Stimulated activated naive CD8-positive, alpha-beta T cell treated with anti-CD3 and anti-CD28 coated beads, Interleukin-15, Interleukin-2, amounts not matched to agents 100 U/mL and 50 U/mL, for 24 hours (primary cell): ENCODE measurements around the gene FFAR4.
A peak's percentile ranks its signal among the peaks of the same experiment; 100 is the strongest.

ENCODE experiments used
- ATAC-seq: fragments of 150-1000 bp; cut with Tn5 transposase; one replicate; pipeline ENCODE4 v1.10.0; 2021
- DNase-seq: peaks from one replicate; pipeline ENCODE4 v3.0.0; 2021

Gene FFAR4

DNA sequence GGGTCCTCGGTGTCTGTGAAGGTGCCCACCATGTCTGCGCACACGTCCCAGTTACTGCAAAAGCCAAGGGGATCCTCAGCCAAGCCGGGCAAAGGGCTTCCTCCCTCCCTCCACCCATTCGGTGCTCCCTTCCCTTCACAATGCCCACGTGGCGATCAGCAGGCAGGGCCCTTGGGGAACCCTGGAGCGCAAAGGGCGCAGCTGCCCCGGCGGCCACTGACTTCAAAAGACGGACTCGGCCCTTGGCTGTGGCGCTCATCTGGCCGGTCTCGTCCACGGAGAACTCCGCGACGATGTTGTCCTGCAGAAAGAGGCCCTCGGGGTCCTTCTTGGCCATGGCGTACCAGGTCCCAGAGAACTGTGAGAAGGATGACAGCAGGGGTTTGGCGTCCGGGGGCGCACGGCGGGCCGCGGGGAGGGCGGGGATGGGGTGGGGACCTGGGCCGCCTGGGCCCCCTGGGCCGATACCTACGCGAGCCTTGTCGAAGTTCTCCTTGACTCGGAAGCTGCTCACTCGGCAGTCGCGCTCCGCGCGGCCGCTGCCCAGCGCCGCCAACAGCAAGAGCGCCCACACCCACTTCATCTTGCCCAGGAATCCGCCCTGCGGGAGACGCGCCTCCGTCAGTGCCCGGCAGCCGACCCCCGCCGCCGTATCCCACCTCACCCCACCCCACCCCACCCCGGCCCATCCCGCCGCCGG is 34.1 kb downstream of the FFAR4 start:
- ATAC-seq (no peak), DNase-seq (no peak)

DNA sequence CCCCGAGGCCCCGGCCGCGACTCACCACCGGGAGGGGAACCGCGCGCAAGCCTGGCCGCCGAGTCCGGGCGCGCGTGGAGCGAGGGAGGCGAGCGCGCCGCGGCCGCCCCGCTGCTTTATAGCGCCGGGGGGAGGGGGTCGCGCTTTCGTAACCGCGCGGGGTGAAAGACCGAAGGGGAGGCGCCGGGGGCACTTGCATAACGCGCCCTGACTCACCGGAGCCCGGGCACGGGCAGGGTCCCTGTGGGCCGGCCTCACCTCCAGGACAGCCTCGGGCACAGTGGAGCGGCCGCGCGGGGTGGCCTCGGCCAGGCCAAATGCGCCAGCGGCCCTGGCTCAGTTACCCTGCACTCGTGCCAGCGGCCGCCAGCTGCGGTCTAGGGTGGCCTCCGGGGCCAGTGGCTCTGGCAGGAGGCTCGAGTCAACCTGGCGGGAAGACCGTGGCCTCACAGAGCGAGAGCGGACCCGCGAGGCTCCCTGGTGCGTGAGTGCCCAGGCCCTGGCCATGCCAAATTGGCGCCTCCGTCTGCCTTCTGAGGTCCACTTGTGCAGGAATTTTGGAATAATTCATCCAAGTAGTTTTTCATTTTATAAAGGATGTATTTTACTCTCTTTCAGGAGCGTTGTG is 34.8 kb downstream of the FFAR4 start, which contains the start of gene RBP4:
Gene RBP4, minus strand, starts transcription at position 90 of the 628 bp plus-strand sequence. CDS start 207 bp downstream, outside the sequence.
- no peak for ATAC-seq
- DNase-seq: no peak

GRCh38 chr10:93601774-93602162 is 35.3 kb downstream of the FFAR4 start:
- DNase-seq (no peak), ATAC-seq (no peak)

- DNase-seq (no peak), ATAC-seq (no peak)
These were observed 36.6 kb downstream of the FFAR4 start for GRCh38 chr10:93603023-93603422.

GRCh38 chr10:93604146-93604545 is 37.7 kb downstream of the FFAR4 start:
- ATAC-seq (no peak), DNase-seq (no peak)

DNA sequence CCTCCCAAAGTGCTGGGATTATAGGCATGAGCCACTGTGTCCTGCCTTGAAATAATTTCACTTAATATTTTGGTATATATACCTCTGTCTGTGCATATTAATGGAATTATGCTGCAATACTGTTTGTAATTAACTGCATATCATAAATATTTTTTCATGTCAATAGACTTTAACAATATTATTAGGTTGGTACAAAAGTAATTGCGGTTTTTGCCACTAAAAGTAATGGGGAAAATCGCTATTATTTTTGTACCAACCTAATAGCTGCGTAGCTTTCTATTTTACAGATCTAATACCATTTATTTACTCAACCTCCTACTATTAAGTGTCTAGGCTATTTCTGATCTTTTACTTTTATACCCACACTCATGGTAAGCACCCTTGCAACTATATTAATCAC is 42.0 kb downstream of the FFAR4 start:
- no peak for DNase-seq
- ATAC-seq: no peak

GRCh38 chr10:93612311-93612710 is 45.8 kb downstream of the FFAR4 start, which contains the start of gene PDE6C:
PDE6C (plus strand) TSS chr10:93612537; CDS start chr10:93612726, 189 bp downstream.
- DNase-seq (no peak), ATAC-seq (no peak)

DNA sequence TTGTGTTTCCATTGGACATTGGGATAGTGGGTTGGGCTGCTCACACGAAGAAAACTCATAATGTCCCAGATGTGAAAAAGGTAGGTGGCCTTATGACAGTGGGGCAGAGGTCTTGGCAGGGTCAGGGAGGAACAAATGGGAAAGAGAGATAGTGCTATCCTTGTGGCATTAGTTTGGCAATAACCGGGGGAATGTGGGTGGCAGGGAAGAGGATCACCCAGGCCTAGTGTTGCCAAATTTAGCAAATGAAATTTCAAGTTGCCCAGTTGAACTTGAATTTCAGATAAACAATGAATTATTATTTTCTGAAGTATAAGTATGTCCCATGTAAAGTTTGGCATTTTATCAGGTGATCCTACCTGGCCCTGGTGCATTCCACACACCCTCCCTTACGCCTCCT is 46.7 kb downstream of the FFAR4 start:
- DNase-seq (no peak), ATAC-seq (no peak)

DNA sequence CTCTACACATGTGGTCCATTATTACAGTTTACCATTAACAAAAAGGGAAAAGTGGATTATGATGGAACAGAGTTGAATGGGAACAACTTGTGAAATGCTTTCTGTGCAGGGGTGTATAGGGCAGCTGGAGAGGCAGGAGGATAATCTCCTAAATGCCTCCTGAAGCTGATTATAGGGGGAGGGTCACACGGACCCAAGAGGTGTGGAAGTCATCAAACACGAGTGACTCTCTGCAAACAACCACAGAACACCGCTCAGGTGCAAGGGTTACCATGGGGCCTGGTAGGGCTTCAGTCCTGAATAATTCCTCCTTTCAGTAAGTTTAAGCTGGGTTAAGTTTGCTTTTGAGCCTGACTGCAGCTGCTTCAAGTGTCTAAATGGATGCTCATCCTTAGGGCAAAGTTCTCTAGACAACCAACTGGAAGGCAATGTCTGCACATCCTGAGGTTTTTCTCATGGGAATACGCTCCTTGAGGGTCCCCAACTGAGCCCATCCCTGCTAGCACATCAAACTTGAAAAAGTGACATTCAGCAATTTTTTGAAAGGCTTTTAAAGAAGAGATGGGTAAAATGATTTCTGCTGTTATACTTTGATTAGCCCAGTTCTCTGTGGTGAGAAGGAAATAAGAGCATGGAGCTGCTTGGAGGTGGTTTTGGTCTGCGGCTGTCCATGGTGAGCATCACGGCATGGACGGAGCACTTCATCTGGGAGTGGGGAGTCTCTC is 47.8 kb downstream of the FFAR4 start:
- DNase-seq: no peak
- ATAC-seq: peak; percentile 9

- DNase-seq: no peak
- ATAC-seq: no peak
These were observed 49.2 kb downstream of the FFAR4 start for GRCh38 chr10:93615576-93616235.

DNA sequence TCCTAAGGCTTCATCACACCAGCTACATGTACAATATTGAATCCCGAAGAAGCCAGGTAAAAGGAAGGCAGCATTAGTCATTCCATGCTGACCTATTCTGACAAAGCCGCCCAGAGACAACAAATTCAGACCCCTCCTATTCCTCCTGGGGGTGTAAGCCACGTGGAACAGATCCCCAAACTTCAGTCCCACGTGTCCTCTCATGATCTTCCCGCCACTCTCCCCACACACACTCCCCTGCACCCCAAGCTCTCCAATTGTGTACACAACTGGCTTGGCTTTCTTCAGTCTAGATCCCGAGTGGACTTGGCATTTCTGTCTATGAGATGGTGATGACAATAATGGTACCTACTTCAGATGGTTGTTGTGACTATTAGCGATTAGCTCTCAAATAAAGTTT is 54.5 kb downstream of the FFAR4 start:
- no peak for ATAC-seq
- DNase-seq: no peak

DNA sequence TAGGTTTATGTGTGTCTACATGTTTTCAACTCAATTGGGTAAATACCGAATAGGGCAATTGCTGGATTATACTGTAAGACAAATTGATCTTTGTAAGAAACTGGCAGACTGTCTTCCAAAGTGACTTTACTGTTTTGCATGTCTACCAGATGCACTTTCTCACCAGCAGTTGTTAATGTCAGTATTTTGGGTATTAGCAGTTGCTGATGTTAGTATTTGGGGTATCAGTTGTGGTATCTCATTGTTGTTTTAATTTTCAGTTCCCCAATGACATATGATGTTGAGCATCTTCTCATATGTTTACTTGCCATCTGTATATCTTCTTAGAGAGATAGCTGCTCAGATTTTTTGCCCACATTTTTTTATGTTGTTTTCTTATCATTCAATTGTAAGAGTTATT is 56.5 kb downstream of the FFAR4 start:
- no peak for ATAC-seq
- no peak for DNase-seq

DNA sequence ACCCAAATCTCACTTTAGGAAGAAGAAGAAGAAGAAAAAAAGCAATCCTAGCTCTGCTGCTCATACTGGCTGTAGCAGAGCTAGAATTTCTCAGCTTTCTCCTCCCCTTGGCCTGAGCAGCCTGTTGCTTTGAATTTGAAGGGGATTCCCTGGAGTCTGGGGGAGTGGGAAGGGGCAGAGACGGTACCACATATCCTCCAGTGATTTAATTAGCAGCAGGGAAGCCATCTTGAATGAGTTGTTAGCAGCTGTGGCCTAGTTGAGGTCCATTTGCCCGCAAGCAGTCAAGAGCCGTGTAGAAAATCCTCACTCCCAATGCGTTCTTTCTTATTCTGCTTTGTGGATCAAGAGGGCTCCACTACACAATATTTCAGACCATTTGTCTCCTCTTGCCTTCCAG is 62.4 kb downstream of the FFAR4 start:
- ATAC-seq (no peak), DNase-seq (no peak)

- ATAC-seq (no peak), DNase-seq (no peak)
These were observed 63.3 kb downstream of the FFAR4 start for GRCh38 chr10:93629647-93630305.

GRCh38 chr10:93630625-93631557 is 64.4 kb downstream of the FFAR4 start:
- ATAC-seq: no peak
- DNase-seq: no peak
